Head of caudate nucleus (tissue), 42 donors: ENCODE data around the gene AKR1D1.
A peak's percentile ranks its signal among the peaks of the same experiment; 100 is the strongest.
"Not testable (repeated sequence)": the region's sequence is repeated elsewhere in the genome, so short reads cannot be mapped to it uniquely, and the experiment has no call there.

Source experiments
- DNase-seq, 42 donors: peaks; one replicate each; pipeline versions ENCODE4 v3.0.0 to v3.0.0-alpha.2; 2020 to 2021; ENCODE audit warnings: mixed read lengths in 7 of 42
- intact Hi-C: fragments of 100-400 bp; cut with DNase I; formaldehyde crosslinking; loops from one replicate; pipeline ENCODE4 v1.15.0; 2022

AKR1D1 gene

GRCh38 chr7:138115047-138115446 lies 38.8 kb downstream of the AKR1D1 start:
- DNase-seq = no peak
- intact Hi-C loops = no loop called here

GRCh38 chr7:138116141-138116540 lies 39.9 kb downstream of the AKR1D1 start:
- DNase-seq = no peak
- intact Hi-C loops = no loop called here

- DNase-seq = no peak
- intact Hi-C loops = no loop called here
Observed at GRCh38 chr7:138116892-138117291, 40.6 kb downstream of the AKR1D1 start.

- peak in 1 of 42 donors; percentile 15 for DNase-seq
- intact Hi-C loops = no loop called here
Observed at GRCh38 chr7:138120140-138120827, 44.0 kb downstream of the AKR1D1 start.

GRCh38 chr7:138122162-138122561 lies 45.9 kb downstream of the AKR1D1 start:
- intact Hi-C loops = no loop called here

GRCh38 chr7:138125119-138125518 lies 48.9 kb downstream of the AKR1D1 start:
- no peak for DNase-seq

More at GRCh38 chr7:138122162-138122561, 45.9 kb downstream of the AKR1D1 start:
- DNase-seq = peak in 1 of 42 donors; percentile 28

GRCh38 chr7:138125598-138126111 lies 49.4 kb downstream of the AKR1D1 start:
- peak in 1 of 42 donors; percentile 25 for DNase-seq
- intact Hi-C loops = no loop called here

More at GRCh38 chr7:138125119-138125518, 48.9 kb downstream of the AKR1D1 start:
- intact Hi-C loops = no loop called here

GRCh38 chr7:138126928-138127327 lies 50.7 kb downstream of the AKR1D1 start:
- peak in 1 of 42 donors; percentile 1 for DNase-seq
- intact Hi-C loops = no loop called here

GRCh38 chr7:138127996-138128395 lies 51.7 kb downstream of the AKR1D1 start:
- no peak for DNase-seq
- intact Hi-C loops = no loop called here

GRCh38 chr7:138129551-138130165 lies 53.4 kb downstream of the AKR1D1 start:
- DNase-seq = peak in 1 of 42 donors; percentile 22
- intact Hi-C loops = no loop called here

- intact Hi-C loops = no loop called here
Observed at GRCh38 chr7:138137423-138138171, 61.3 kb downstream of the AKR1D1 start.

GRCh38 chr7:138138244-138138643 lies 62.0 kb downstream of the AKR1D1 start:
- intact Hi-C loops = no loop called here
- DNase-seq = no peak

More at GRCh38 chr7:138137423-138138171, 61.3 kb downstream of the AKR1D1 start:
- no peak for DNase-seq

- no peak for DNase-seq
- intact Hi-C loops = no loop called here
Observed at GRCh38 chr7:138142583-138143201, 66.4 kb downstream of the AKR1D1 start.

- DNase-seq = no peak
- intact Hi-C loops = no loop called here
Observed at GRCh38 chr7:138144958-138145357, 68.7 kb downstream of the AKR1D1 start.

GRCh38 chr7:138146221-138146620 lies 70.0 kb downstream of the AKR1D1 start:
- intact Hi-C loops = not testable (repeated sequence)

GRCh38 chr7:138146757-138147734 lies 70.8 kb downstream of the AKR1D1 start:
- intact Hi-C loops, DNase-seq: not testable (repeated sequence)

More at GRCh38 chr7:138146221-138146620, 70.0 kb downstream of the AKR1D1 start:
- not testable (repeated sequence) for DNase-seq

GRCh38 chr7:138151731-138152577 lies 75.7 kb downstream of the AKR1D1 start:
- intact Hi-C loops = no loop called here
- no peak for DNase-seq
